GM10248 (cell line): ENCODE measurements around the gene GTF2H2C_2.
A peak's percentile ranks its signal among the peaks of the same experiment; 100 is the strongest.
"Not testable (repeated sequence)": the region's sequence is repeated elsewhere in the genome, so short reads cannot be mapped to it uniquely, and the experiment has no call there.

Experiments
- CTCF ChIA-PET: fragments of 300-600 bp; sonication (Branson Sonifier 250); formaldehyde crosslinking; extraction: SDS; loops from one replicate; lab custom pipeline; 2021; ENCODE audit warnings: antibody characterized with exemption; lab: Yijun Ruan, JAX
- POLR2A ChIA-PET: fragments of 350-650 bp; sonication (Branson Sonifier 250); formaldehyde crosslinking; extraction: SDS; loops from one replicate; lab custom pipeline; 2020; ENCODE audit warnings: antibody characterized with exemption; lab: Yijun Ruan, JAX
- DNase-seq: peaks from one replicate; pipeline ENCODE4 v3.0.0; 2012; ENCODE audit errors: extremely low spot score
- TF ChIP-seq, protein P1 (sequence below): IDR thresholded peaks from 2 replicates; pipeline ENCODE4 v1.5.1; 2012; ENCODE audit warnings: mild to moderate bottlenecking, low read depth; ENCODE audit errors: extremely low read depth, missing control alignments, control extremely low read depth

The GTF2H2C_2 gene

DNA sequence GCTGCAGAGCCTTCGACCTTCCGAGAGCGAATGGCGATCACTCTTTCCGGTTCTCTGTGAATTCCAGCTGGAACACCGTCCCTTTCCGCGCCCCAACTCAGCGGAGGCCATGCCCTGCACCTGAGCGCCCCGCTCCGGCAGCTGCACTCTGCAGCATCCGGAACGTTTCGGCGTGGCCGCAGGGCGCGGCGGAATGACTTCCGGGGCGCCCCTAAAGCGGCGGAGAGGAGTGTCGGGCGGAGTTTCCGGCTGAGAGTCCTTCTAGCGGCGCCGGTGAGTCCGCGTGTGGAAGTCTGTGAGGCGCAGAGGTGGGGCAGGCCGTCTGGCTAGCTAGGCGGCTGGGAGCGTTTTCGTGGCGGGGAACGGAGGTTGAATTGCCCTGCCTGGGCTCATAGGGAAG is at the start of gene GTF2H2C_2:
Gene GTF2H2C_2 (plus strand): TSS at position 252 of the 400 bp plus-strand sequence.
- CTCF ChIA-PET, DNase-seq, POLR2A ChIA-PET: not testable (repeated sequence)

DNA sequence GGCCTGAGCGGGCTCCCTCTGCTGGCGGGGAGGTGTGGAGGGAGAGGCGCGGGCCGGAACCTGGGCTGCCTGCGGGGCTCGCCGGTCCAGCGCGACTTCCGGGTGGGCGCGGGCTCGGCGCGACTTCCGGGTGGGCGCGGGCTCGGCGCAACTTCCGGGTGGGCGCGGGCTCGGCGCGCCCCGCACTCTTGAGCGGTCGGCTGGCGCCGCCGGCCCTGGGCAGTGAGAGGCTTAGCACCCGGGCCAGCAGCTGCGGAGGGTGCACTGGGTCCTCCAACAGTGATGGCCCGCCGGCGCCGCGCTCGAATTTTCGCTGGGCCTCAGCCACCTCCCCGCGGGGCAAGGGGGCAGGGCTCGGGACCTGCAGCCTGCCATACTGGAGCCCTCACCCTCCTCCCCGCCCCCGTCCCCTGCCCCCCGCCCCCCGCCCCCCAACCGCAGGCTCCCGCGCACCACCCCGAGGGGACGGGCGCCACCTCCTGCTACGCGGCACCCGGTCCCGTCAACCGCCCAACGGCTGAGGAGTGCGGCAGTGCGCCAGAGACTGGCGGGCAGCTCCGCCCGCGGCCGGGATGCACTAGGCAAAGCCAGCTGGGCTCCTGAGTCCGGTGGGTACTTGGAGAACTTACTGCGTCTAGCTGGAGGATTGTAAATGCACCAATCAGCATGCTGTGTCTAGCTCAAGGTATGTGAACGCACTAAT is 14.0 kb upstream of the GTF2H2C_2 start:
- POLR2A ChIA-PET, CTCF ChIA-PET, DNase-seq: not testable (repeated sequence)
- TF ChIP-seq, protein P1, sequence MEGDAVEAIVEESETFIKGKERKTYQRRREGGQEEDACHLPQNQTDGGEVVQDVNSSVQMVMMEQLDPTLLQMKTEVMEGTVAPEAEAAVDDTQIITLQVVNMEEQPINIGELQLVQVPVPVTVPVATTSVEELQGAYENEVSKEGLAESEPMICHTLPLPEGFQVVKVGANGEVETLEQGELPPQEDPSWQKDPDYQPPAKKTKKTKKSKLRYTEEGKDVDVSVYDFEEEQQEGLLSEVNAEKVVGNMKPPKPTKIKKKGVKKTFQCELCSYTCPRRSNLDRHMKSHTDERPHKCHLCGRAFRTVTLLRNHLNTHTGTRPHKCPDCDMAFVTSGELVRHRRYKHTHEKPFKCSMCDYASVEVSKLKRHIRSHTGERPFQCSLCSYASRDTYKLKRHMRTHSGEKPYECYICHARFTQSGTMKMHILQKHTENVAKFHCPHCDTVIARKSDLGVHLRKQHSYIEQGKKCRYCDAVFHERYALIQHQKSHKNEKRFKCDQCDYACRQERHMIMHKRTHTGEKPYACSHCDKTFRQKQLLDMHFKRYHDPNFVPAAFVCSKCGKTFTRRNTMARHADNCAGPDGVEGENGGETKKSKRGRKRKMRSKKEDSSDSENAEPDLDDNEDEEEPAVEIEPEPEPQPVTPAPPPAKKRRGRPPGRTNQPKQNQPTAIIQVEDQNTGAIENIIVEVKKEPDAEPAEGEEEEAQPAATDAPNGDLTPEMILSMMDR = peak; percentile 4

DNA sequence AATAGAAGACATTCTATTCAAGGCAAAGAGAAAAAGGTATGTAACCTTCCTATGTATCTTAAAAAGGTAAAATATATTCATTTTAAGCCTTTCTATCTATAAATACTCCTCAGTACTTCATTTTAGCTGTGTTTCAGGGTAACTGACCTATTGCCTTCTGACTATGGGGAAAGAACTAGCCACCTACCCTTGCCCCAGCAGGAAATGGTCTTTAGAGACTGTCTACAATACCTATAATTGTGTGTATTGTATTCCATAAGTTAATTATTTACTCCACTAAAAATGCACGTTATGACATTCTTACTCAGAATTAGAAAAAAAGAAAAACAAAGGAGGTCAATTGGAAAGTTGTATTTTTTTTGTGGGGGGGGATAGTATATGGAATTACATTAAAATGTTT is 6.2 kb downstream of the GTF2H2C_2 start:
- POLR2A ChIA-PET, CTCF ChIA-PET: not testable (repeated sequence)

GRCh38 chr5:70423215-70423614 is 8.0 kb downstream of the GTF2H2C_2 start:
- POLR2A ChIA-PET, CTCF ChIA-PET, DNase-seq: not testable (repeated sequence)

More for the DNA sequence above, 6.2 kb downstream of the GTF2H2C_2 start:
- not testable (repeated sequence) for DNase-seq

- CTCF ChIA-PET, DNase-seq, POLR2A ChIA-PET: not testable (repeated sequence)
Measured at GRCh38 chr5:70438518-70438917, 23.4 kb downstream of the GTF2H2C_2 start.

DNA sequence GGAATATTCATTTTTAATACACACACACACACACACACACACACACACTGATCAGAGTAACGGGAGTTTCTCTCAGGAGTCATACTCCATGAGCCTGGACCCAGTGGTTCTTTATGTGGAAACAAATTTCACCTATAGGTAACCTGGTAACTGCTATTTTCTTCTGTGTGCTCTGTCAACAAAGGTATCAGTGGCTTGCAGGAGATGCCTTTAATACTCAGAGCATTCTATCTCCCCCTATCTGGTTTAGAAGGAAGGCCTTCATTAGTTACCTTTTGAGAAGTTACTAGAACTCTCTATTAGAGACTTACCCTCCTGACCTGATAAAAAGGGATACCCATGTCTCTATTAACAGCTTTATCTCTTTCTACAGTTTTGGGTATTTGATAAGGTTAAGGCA is 34.4 kb downstream of the GTF2H2C_2 start:
- CTCF ChIA-PET, POLR2A ChIA-PET, DNase-seq: not testable (repeated sequence)

DNA sequence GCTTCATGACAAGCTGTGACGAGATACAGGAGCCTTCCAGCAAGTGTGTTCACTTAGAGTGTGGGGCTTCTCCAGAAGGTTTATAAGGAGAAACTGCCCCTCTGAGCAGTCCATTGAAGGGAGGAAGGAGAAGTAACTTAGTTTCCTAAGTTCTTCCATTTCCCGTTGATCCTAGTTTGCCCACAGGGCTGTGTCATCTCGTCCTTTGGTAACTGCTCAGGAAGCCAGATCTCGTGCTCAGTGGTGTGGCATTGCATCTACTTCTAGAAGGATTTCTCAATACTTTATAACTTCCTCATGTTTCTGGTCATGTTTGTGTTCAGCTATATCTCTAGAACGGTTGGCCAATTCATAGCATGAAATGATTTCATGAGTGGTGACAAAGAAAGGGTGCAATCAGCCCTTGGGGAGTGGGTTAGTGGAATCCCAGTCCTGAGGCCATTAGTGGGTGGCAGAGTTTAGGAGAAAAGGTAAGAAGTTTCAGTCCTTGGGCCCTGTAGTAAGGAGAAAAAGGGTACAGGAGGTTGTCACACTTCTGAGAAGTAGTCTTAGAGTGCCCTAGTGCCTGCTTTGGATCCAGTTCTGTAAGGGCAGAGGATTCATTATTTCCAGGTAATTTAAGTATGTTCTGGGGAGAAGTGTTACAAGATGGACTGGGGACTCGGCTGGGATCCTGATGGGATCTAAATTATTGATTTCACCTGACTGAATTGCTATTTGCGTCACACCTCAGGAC is 36.2 kb downstream of the GTF2H2C_2 start:
- DNase-seq, CTCF ChIA-PET, POLR2A ChIA-PET: not testable (repeated sequence)

- CTCF ChIA-PET, DNase-seq, POLR2A ChIA-PET: not testable (repeated sequence)
Measured at GRCh38 chr5:70457093-70457492, 41.9 kb downstream of the GTF2H2C_2 start.

DNA sequence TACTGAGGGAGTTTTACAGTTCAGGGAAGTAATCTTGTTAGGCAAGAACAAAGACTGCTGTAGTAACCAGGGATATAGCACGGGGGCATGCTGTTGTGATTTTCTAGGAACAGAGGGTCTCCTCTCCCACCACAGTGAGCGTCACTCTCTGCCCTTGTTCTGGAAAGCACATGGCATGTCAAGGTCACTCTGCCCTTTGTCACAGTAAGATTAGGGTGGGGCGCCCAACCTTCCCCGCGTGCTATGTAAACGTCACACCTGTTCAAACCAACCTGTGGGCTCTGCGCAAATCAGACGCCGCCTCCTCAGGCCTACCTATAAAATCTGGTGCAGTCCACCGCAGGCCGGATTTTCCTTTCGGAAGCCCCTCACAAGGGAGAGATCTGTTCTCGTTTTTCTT is 44.0 kb downstream of the GTF2H2C_2 start:
- DNase-seq, POLR2A ChIA-PET, CTCF ChIA-PET: not testable (repeated sequence)

DNA sequence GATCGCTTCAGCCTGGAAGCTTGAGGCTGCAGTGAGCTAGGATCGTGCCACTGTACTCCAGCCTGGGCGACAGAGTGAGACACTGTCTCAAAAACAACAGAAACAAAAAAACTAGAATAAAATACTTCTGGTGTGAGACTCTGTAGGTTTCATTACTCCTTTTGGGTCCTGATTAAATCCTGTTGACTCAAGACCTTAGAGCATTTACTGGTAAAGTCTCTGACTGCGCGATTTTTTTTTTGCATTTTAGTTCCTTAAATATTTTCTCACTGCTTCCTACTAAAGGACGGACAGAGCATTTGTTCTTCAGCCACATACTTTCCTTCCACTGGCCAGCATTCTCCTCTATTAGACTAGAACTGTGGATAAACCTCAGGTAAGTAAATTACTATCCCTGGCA is 46.8 kb downstream of the GTF2H2C_2 start:
- CTCF ChIA-PET, DNase-seq, POLR2A ChIA-PET: not testable (repeated sequence)

DNA sequence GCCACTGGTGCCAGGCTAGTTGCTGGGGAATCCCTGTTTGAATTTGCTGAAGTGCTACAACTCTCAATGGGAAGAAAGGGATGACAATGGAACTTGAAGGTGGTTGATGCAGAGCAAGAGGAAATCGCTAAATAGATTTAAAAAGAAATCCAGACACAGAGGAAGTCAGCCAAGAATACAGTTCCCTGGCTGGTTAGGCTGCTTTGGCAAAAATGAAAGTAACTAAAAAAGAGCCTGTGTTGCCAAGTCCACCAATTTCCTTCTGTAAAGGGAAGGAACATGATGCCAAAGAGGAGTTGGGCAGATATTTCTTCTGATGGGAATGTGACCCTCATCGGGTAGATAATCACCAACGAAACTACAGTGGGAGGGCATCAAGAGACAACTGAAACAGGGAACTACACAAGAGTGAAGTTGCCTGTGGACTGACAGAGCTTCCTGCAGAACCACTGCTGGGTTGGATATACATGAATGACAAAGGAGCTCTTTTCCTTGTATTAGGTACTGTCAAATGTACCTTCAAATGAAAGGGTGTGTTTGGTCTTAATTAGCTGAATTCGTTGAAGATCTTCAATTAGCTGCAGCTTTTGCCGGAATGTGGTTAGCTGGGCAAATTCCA is 49.0 kb downstream of the GTF2H2C_2 start:
- DNase-seq, CTCF ChIA-PET, POLR2A ChIA-PET: not testable (repeated sequence)

GRCh38 chr5:70469926-70470509 is 54.9 kb downstream of the GTF2H2C_2 start:
- DNase-seq, CTCF ChIA-PET: not testable (repeated sequence)

More at GRCh38 chr5:70469926-70470509, 54.9 kb downstream of the GTF2H2C_2 start:
- POLR2A ChIA-PET = not testable (repeated sequence)
